HEK293T (cell line): Measurements from ENCODE around the gene PPWD1.
A peak's percentile ranks its signal among the peaks of the same experiment; 100 is the strongest.

ENCODE experiments used
- CTCF ChIA-PET: fragments of 350-600 bp; formaldehyde crosslinking; extraction: SDS; loops from one replicate; lab custom pipeline; 2021; ENCODE audit warnings: antibody characterized with exemption, inconsistent platforms; lab: Yijun Ruan, JAX
- POLR2A ChIA-PET: fragments of 350-600 bp; formaldehyde crosslinking; extraction: SDS; loops from one replicate; lab custom pipeline; 2020; ENCODE audit warnings: antibody characterized with exemption, inconsistent platforms; lab: Yijun Ruan, JAX
- DNase-seq: peaks from one replicate; pipeline ENCODE4 v3.0.0; 2012; ENCODE audit warnings: mixed read lengths; ENCODE audit errors: extremely low spot score
- ARNT ChIP-seq: fragments of 450-650 bp; IDR thresholded peaks from 2 replicates; pipeline ENCODE4 v1.6.1; 2017; ENCODE audit warnings: mild to moderate bottlenecking
- BHLHE40 ChIP-seq: fragments of 450-650 bp; IDR thresholded peaks from 2 replicates; pipeline ENCODE4 v1.6.1; 2016; ENCODE audit warnings: mild to moderate bottlenecking, moderate library complexity, borderline replicate concordance
- CTBP1 ChIP-seq: fragments of 450-650 bp; IDR thresholded peaks from 2 replicates; pipeline ENCODE4 v1.6.1; 2016; ENCODE audit warnings: borderline replicate concordance
- ELF4 ChIP-seq: fragments of 450-650 bp; IDR thresholded peaks from 2 replicates; pipeline ENCODE4 v1.6.1; 2017; ENCODE audit warnings: antibody characterized with exemption
- FOXA1 ChIP-seq: fragments of 450-650 bp; IDR thresholded peaks from 2 replicates; pipeline ENCODE4 v1.6.1; 2016; ENCODE audit warnings: mild to moderate bottlenecking
- FOXK2 ChIP-seq: fragments of 450-650 bp; IDR thresholded peaks from 2 replicates; pipeline ENCODE4 v1.6.1; 2016; ENCODE audit warnings: mild to moderate bottlenecking
- FOXM1 ChIP-seq: fragments of 450-650 bp; IDR thresholded peaks from 2 replicates; pipeline ENCODE4 v1.6.1; 2017; ENCODE audit warnings: mild to moderate bottlenecking, borderline replicate concordance
- HDGF ChIP-seq: fragments of 450-650 bp; IDR thresholded peaks from 2 replicates; pipeline ENCODE4 v1.6.1; 2017; ENCODE audit warnings: antibody characterized with exemption, borderline replicate concordance
- L3MBTL2 ChIP-seq: fragments of 450-650 bp; conservative IDR thresholded peaks from 2 replicates; pipeline ENCODE4 v1.6.1; 2016; ENCODE audit warnings: mild to moderate bottlenecking
- LEF1 ChIP-seq: fragments of 450-650 bp; IDR thresholded peaks from 2 replicates; pipeline ENCODE4 v1.6.1; 2017; ENCODE audit warnings: mild to moderate bottlenecking, borderline replicate concordance
- NFRKB ChIP-seq: fragments of 450-650 bp; IDR thresholded peaks from 2 replicates; pipeline ENCODE4 v1.6.1; 2016; ENCODE audit warnings: mild to moderate bottlenecking, moderate library complexity
- PKNOX1 ChIP-seq: fragments of 450-650 bp; IDR thresholded peaks from 2 replicates; pipeline ENCODE4 v1.6.1; 2016
- SP1 ChIP-seq: fragments of 450-650 bp; IDR thresholded peaks from 2 replicates; pipeline ENCODE4 v1.6.1; 2017
- SUZ12 ChIP-seq: fragments of 450-650 bp; IDR thresholded peaks from 2 replicates; pipeline ENCODE4 v1.6.1; 2016; ENCODE audit warnings: mild to moderate bottlenecking
- TARDBP ChIP-seq: fragments of 450-650 bp; IDR thresholded peaks from 2 replicates; pipeline ENCODE4 v1.6.1; 2016
- ZNF384 ChIP-seq: fragments of 450-650 bp; IDR thresholded peaks from 2 replicates; pipeline ENCODE4 v1.6.1; 2016

The PPWD1 gene

GRCh38 chr5:65562731-65563701 lies at the start of gene PPWD1, which contains the start of gene CENPK:
Gene PPWD1 (plus strand): TSS chr5:65563296. CDS start chr5:65563311, 15 bp downstream.
Gene CENPK (minus strand): TSS chr5:65563168. CDS start chr5:65554907, 8,261 bp downstream.
- DNase-seq: peak; percentile 92
- ChIA-PET POLR2A (interaction anchor here (0.6 to 1.8 kb wide), 16 partner anchors 9 to 931 kb away, joined by 3 to 10 read pairs (median 4); partner anchors contain the start of genes ADAMTS6, SREK1 and TRIM23), CTCF (no interaction called here)
- TF ChIP-seq PKNOX1 (no peak), BHLHE40 (no peak), HDGF (no peak), L3MBTL2 (peak; percentile 95), SUZ12 (no peak), ARNT (no peak), FOXK2 (no peak), ELF4 (peak; percentile 52), FOXA1 (no peak), TARDBP (no peak), FOXM1 (no peak; the same call in 1 of the 2 replicates), SP1 (no peak), NFRKB (peak; percentile 93), LEF1 (no peak), CTBP1 (no peak), ZNF384 (no peak)

GRCh38 chr5:65525726-65526125 lies 37.4 kb upstream of the PPWD1 start:
- ChIA-PET POLR2A (no interaction called here), CTCF (no interaction called here)
- no peak for TF ChIP-seq ZNF384
- TF ChIP-seq CTBP1: no peak
- no peak for TF ChIP-seq FOXK2
- no peak for TF ChIP-seq TARDBP
- TF ChIP-seq LEF1: no peak
- no peak for TF ChIP-seq L3MBTL2
- TF ChIP-seq FOXM1: no peak
- no peak for TF ChIP-seq ELF4
- TF ChIP-seq PKNOX1: no peak
- no peak for TF ChIP-seq NFRKB
- no peak for DNase-seq

GRCh38 chr5:65530904-65531303 lies 32.2 kb upstream of the PPWD1 start:
- no peak for DNase-seq
- ChIA-PET POLR2A (no interaction called here), CTCF (interaction anchor here (0.7 kb wide), 1 partner anchor 24 kb away, joined by 3 read pairs; no protein-coding TSS in a partner anchor)
- TF ChIP-seq HDGF: no peak
- TF ChIP-seq FOXK2: no peak
- no peak for TF ChIP-seq ELF4
- no peak for TF ChIP-seq PKNOX1
- no peak for TF ChIP-seq FOXM1
- no peak for TF ChIP-seq NFRKB
- no peak for TF ChIP-seq ZNF384
- TF ChIP-seq L3MBTL2: no peak
- no peak for TF ChIP-seq LEF1
- no peak for TF ChIP-seq SP1
- TF ChIP-seq SUZ12: no peak
- TF ChIP-seq ARNT: no peak
- no peak for TF ChIP-seq TARDBP
- no peak for TF ChIP-seq FOXA1

- ChIA-PET CTCF (interaction anchor here (0.7 to 1.1 kb wide), 2 partner anchors 9 to 240 kb away, joined by 3 to 5 read pairs; no protein-coding TSS in a partner anchor), POLR2A (no interaction called here)
- no peak for DNase-seq
- no peak for TF ChIP-seq LEF1
- no peak for TF ChIP-seq FOXA1
- no peak for TF ChIP-seq CTBP1
- no peak for TF ChIP-seq ELF4
- TF ChIP-seq FOXM1: no peak
- TF ChIP-seq SP1: no peak
- no peak for TF ChIP-seq ARNT
- TF ChIP-seq TARDBP: no peak
- no peak for TF ChIP-seq L3MBTL2
- no peak for TF ChIP-seq PKNOX1
- no peak for TF ChIP-seq SUZ12
- no peak for TF ChIP-seq HDGF
- no peak for TF ChIP-seq NFRKB
- TF ChIP-seq BHLHE40: no peak
- no peak for TF ChIP-seq ZNF384
- no peak for TF ChIP-seq FOXK2
These were observed 27.5 kb upstream of the PPWD1 start for GRCh38 chr5:65535529-65535987.

- POLR2A ChIA-PET: no interaction called here
- DNase-seq: no peak
- CTCF ChIA-PET: no interaction called here
- TF ChIP-seq BHLHE40: no peak
- no peak for TF ChIP-seq ZNF384
- no peak for TF ChIP-seq PKNOX1
- no peak for TF ChIP-seq FOXK2
- TF ChIP-seq ARNT: no peak
- no peak for TF ChIP-seq SP1
- no peak for TF ChIP-seq CTBP1
- no peak for TF ChIP-seq SUZ12
These were observed 23.3 kb upstream of the PPWD1 start for GRCh38 chr5:65539827-65540226.
